GM06990 (cell line): Measurements from ENCODE around the gene CPLX1.
"Not testable (repeated sequence)": the region's sequence is repeated elsewhere in the genome, so short reads cannot be mapped to it uniquely, and the experiment has no call there.

Source experiments
- DNase-seq: peaks from one replicate; pipeline ENCODE4 v3.0.0-alpha.2; 2011; ENCODE audit not compliant: insufficient read length; ENCODE audit errors: extremely low read depth
- H3K27me3 ChIP-seq: replicated peaks from 2 replicates; pipeline ENCODE4 v1.6.0; 2011; ENCODE audit warnings: low read length; ENCODE audit not compliant: control insufficient read depth, insufficient read depth
- H3K36me3 ChIP-seq: 2 replicates; pipeline ENCODE4 v1.5.1; 2011; ENCODE audit warnings: low read length; ENCODE audit not compliant: control insufficient read depth, insufficient read depth
- H3K4me3 ChIP-seq: replicated peaks from 2 replicates; pipeline ENCODE4 v1.5.1; 2011; ENCODE audit warnings: low read depth, mild to moderate bottlenecking, control low read depth, low read length
- CTCF ChIP-seq: IDR thresholded peaks from 2 replicates; pipeline ENCODE4 v1.5.1; 2011; ENCODE audit warnings: low read length, control low read depth, mild to moderate bottlenecking, inconsistent platforms; ENCODE audit not compliant: insufficient read depth, poor library complexity, severe bottlenecking

The CPLX1 gene

GRCh38 chr4:814312-814850, 11.5 kb downstream of the CPLX1 start:
- H3K4me3 ChIP-seq, result no peak overlapping the region
- H3K36me3 ChIP-seq, result no peaks in the 10 kb centered on the region; the same call in 1 of the 2 replicates
- no peak for TF ChIP-seq CTCF
- no peak for DNase-seq
- peaks cover 2% of the 10 kb centered on the region for H3K27me3 ChIP-seq

- no peaks in the 10 kb centered on the region for H3K36me3 ChIP-seq
- peaks cover 2% of the 10 kb centered on the region for H3K27me3 ChIP-seq
- no peak for TF ChIP-seq CTCF
- no peak overlapping the region for H3K4me3 ChIP-seq
- DNase-seq, result no peak
Measured at GRCh38 chr4:813900-814299, 12.0 kb downstream of the CPLX1 start.

- Histone ChIP-seq H3K4me3 (no peak overlapping the region), H3K36me3 (no peaks in the 10 kb centered on the region), H3K27me3 (peaks cover 2% of the 10 kb centered on the region; the same call in 1 of the 2 replicates)
- TF ChIP-seq CTCF, result no peak
- DNase-seq, result no peak
Measured at GRCh38 chr4:808860-809570, 16.9 kb downstream of the CPLX1 start.

- no peak overlapping the region for H3K4me3 ChIP-seq
- no peak for TF ChIP-seq CTCF
- no peak for DNase-seq
- H3K36me3 ChIP-seq, result no peaks in the 10 kb centered on the region
- H3K27me3 ChIP-seq, result no peaks in the 10 kb centered on the region
Measured at GRCh38 chr4:807792-808191, 18.1 kb downstream of the CPLX1 start.

DNA sequence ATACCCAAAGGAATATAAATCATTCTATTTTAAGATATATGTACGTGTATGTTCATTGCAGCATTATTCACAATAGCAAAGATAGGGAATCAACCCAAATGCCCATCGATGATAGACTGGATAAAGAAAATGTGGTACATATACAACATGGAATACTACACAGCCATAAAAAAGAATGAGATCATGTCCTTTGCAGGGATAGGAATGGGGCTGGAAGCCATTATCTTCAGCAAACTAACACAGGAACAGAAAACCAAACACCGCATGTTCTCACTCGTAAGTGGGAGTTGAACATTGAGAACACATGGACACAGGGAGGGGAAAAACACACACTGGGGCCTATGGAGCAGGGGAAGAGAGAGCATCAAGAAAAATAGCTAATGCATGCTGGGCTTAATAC, 18.9 kb downstream of the CPLX1 start:
- not testable (repeated sequence) for H3K36me3 ChIP-seq, H3K4me3 ChIP-seq, H3K27me3 ChIP-seq, DNase-seq

- no peak for DNase-seq
- no peaks in the 10 kb centered on the region for H3K36me3 ChIP-seq
- TF ChIP-seq CTCF, result no peak
- H3K27me3 ChIP-seq, result no peaks in the 10 kb centered on the region
- no peak overlapping the region for H3K4me3 ChIP-seq
Measured at GRCh38 chr4:804804-805203, 21.1 kb downstream of the CPLX1 start.
